GM21360 (cell line): ENCODE results near the gene EMP3.

Experiments used
- ATAC-seq: cut with Tn5 transposase; IDR thresholded peaks from one replicate; pipeline ENCODE4 v1.9.1; 2021; ENCODE audit warnings: mild to moderate bottlenecking, moderate library complexity; ENCODE audit not compliant: unreplicated experiment

Gene EMP3

GRCh38 chr19:48342841-48343540 lies 17.6 kb downstream of the EMP3 start:
- ATAC-seq, result no peak

- ATAC-seq, result no peak
Measured at GRCh38 chr19:48344892-48345291, 19.5 kb downstream of the EMP3 start.

GRCh38 chr19:48346191-48346590 lies 20.8 kb downstream of the EMP3 start:
- ATAC-seq, result no peak

- no peak for ATAC-seq
Measured at GRCh38 chr19:48348045-48348444, 22.7 kb downstream of the EMP3 start.

GRCh38 chr19:48348737-48349136 lies 23.4 kb downstream of the EMP3 start:
- no peak for ATAC-seq

- no peak for ATAC-seq
Measured at GRCh38 chr19:48350856-48351255, 25.5 kb downstream of the EMP3 start.

GRCh38 chr19:48351341-48351752 lies 26.0 kb downstream of the EMP3 start:
- no peak for ATAC-seq

GRCh38 chr19:48353677-48354076 lies 28.3 kb downstream of the EMP3 start:
- no peak for ATAC-seq

- no peak for ATAC-seq
Measured at GRCh38 chr19:48354332-48354992, 29.1 kb downstream of the EMP3 start.

GRCh38 chr19:48355365-48355954 lies 30.1 kb downstream of the EMP3 start:
- ATAC-seq, result no peak

GRCh38 chr19:48359123-48359522 lies 33.8 kb downstream of the EMP3 start:
- ATAC-seq, result no peak

GRCh38 chr19:48361912-48362311 lies 36.6 kb downstream of the EMP3 start:
- ATAC-seq, result no peak

- peak; percentile 36 for ATAC-seq
Measured at GRCh38 chr19:48362716-48363499, 37.6 kb downstream of the EMP3 start.

- peak; percentile 3 for ATAC-seq
Measured at GRCh38 chr19:48363500-48363809, 38.1 kb downstream of the EMP3 start.

GRCh38 chr19:48363810-48364597 lies 38.7 kb downstream of the EMP3 start, which contains the start of the genes SYNGR4 and TMEM143:
Gene SYNGR4, plus strand, starts transcription at chr19:48364367. Its CDS starts 1,476 bp downstream, at chr19:48365843.
Gene TMEM143, minus strand, starts transcription at chr19:48363940. Its CDS starts 20 bp downstream, at chr19:48363920.
- ATAC-seq, result peak; percentile 82

GRCh38 chr19:48364598-48365348 lies 39.4 kb downstream of the EMP3 start:
- ATAC-seq, result no peak

- ATAC-seq, result no peak
Measured at GRCh38 chr19:48365602-48366001, 40.2 kb downstream of the EMP3 start.

GRCh38 chr19:48367855-48368254 lies 42.5 kb downstream of the EMP3 start:
- no peak for ATAC-seq

- no peak for ATAC-seq
Measured at GRCh38 chr19:48368936-48369335, 43.6 kb downstream of the EMP3 start.

- ATAC-seq, result no peak
Measured at GRCh38 chr19:48370955-48371354, 45.6 kb downstream of the EMP3 start.
